ENCODE measurements around the gene DPP10.

The DPP10 gene

DNA sequence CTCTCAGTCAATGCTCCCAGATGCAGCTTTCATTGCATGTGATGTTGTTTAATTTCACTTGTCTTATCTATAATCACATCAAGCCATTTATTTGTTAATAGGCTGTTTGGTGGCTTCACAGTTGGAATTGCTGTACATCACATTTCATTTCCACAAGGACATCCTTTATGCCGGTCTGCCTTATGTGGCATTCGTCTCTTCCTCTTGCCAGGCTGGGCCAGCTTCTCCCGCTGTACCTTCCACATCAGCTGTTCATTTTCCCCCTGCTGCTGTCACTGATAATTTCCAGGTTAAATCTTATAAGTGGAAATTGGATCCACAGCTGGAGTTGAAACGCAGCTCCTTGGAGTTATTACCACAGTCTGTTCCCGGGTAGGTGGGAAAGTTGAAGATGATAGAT is 110.6 kb downstream of the DPP10 start:
- in situ Hi-C loops (cut with MboI; ENCODE audit: low sequenced_read_pairs, unreplicated experiment) = no loop called here
- no peak for DNase-seq (ENCODE audit: low spot score)
- TF ChIP-seq, protein P1, sequence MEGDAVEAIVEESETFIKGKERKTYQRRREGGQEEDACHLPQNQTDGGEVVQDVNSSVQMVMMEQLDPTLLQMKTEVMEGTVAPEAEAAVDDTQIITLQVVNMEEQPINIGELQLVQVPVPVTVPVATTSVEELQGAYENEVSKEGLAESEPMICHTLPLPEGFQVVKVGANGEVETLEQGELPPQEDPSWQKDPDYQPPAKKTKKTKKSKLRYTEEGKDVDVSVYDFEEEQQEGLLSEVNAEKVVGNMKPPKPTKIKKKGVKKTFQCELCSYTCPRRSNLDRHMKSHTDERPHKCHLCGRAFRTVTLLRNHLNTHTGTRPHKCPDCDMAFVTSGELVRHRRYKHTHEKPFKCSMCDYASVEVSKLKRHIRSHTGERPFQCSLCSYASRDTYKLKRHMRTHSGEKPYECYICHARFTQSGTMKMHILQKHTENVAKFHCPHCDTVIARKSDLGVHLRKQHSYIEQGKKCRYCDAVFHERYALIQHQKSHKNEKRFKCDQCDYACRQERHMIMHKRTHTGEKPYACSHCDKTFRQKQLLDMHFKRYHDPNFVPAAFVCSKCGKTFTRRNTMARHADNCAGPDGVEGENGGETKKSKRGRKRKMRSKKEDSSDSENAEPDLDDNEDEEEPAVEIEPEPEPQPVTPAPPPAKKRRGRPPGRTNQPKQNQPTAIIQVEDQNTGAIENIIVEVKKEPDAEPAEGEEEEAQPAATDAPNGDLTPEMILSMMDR (IDR thresholded peaks at IDR 0.05; ENCODE audit: borderline replicate concordance, control extremely low read depth, extremely low read depth, insufficient read depth, missing control alignments) = no peak

DNA sequence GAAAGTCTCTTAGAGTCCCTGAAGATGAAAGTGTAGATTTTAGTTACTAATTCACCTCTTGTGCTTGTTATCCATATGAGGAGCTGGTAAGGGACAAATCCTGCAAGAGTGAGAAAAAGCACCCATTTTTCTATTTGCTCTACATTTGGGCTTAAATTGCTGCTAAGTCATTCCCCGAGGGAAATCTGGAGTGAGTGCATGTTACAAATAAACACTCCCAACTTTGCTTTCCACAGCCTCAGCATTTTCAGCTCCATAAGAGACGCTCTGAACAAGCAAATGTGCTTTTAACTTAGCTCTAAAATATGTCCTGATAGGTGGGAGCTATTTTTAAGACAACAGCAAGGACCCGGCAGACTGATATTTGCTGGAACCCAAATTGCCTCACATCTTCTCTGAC is 126.7 kb downstream of the DPP10 start:
- in situ Hi-C loops (cut with MboI; ENCODE audit: low sequenced_read_pairs, unreplicated experiment) = no loop called here
- DNase-seq (ENCODE audit: low spot score) = no peak
- TF ChIP-seq, protein P1 (IDR thresholded peaks at IDR 0.05; ENCODE audit: borderline replicate concordance, control extremely low read depth, extremely low read depth, insufficient read depth, missing control alignments) = no peak

GRCh38 chr2:114577657-114578056 is 135.2 kb downstream of the DPP10 start:
- no peak for DNase-seq (ENCODE audit: low spot score)
- TF ChIP-seq, protein P1 (IDR thresholded peaks at IDR 0.05; ENCODE audit: borderline replicate concordance, control extremely low read depth, extremely low read depth, insufficient read depth, missing control alignments) = no peak
- in situ Hi-C loops (cut with MboI; ENCODE audit: low sequenced_read_pairs, unreplicated experiment) = no loop called here

DNA sequence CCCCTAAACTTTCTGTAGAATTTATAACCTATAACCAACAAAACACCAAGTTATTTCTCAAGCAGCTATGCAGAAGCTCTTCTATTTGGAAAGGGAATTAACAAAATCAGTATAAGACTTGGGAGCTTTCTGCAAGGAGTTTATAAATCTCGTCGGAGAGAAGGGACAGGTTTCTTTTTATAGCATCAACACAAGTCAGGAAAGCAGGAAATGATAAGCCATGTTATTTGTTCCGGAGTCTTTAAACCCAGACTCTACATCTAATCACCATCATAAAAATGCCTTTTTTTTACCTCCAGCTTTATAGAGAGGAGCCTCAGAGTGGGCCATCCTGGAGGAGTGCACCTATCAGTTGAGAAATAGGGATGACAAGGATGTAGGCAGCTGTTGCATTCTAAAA is 137.1 kb downstream of the DPP10 start:
- TF ChIP-seq, protein P1 (IDR thresholded peaks at IDR 0.05; ENCODE audit: borderline replicate concordance, control extremely low read depth, extremely low read depth, insufficient read depth, missing control alignments) = no peak
- in situ Hi-C loops (cut with MboI; ENCODE audit: low sequenced_read_pairs, unreplicated experiment) = no loop called here
- no peak for DNase-seq (ENCODE audit: low spot score)

- in situ Hi-C loops (cut with MboI; ENCODE audit: low sequenced_read_pairs, unreplicated experiment) = no loop called here
- TF ChIP-seq, protein P1 (IDR thresholded peaks at IDR 0.05; ENCODE audit: borderline replicate concordance, control extremely low read depth, extremely low read depth, insufficient read depth, missing control alignments) = no peak
- DNase-seq (ENCODE audit: low spot score) = no peak
Observed at GRCh38 chr2:114580691-114581090, 138.2 kb downstream of the DPP10 start.

DNA sequence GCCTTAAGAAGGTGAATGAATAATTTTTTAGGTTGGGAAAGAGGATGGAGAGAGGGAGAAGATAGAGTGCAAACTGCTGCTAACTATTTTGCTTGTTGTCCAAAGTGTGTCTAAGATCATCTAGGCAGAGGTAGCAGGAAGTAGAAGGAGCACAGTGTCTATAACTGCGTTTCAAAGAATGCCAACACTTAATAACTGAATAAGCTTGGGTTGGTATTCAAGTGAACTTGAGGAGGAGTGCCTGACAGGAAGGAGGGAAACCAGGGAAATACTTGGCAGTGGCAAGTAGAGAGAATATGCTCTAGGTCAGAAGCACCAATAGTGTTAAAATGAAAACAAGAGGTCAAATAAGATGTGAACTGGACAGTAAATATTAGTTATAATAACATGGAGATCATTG is 155.9 kb downstream of the DPP10 start:
- in situ Hi-C loops (cut with MboI; ENCODE audit: low sequenced_read_pairs, unreplicated experiment) = no loop called here
- TF ChIP-seq, protein P1 (IDR thresholded peaks at IDR 0.05; ENCODE audit: borderline replicate concordance, control extremely low read depth, extremely low read depth, insufficient read depth, missing control alignments) = no peak

GRCh38 chr2:114609203-114609602 is 166.8 kb downstream of the DPP10 start:
- DNase-seq (ENCODE audit: low spot score) = no peak
- TF ChIP-seq, protein P1 (IDR thresholded peaks at IDR 0.05; ENCODE audit: borderline replicate concordance, control extremely low read depth, extremely low read depth, insufficient read depth, missing control alignments) = no peak
- in situ Hi-C loops (cut with MboI; ENCODE audit: low sequenced_read_pairs, unreplicated experiment) = no loop called here

More for the DNA sequence above, 155.9 kb downstream of the DPP10 start:
- no peak for DNase-seq (ENCODE audit: low spot score)
